ENCODE results near the gene MAOA. TPM values are rescaled to one million over a fixed set of nuclear protein-coding genes. Genes with fewer than 3 reads are reported as not detected.

The MAOA gene
- polyA plus RNA-seq, 2 of the 4 experiments (the other 2 are of a cell fraction) = 0.34 to 5.6 TPM

GRCh38 chrX:43741843-43742573, 85.9 kb downstream of the MAOA start:
- Histone ChIP-seq H3K4me1 (no peaks in the 10 kb centered on the region), H3K4me2 (no peak overlapping the region), H3K27ac (no peak overlapping the region), H3K9me3 (no peaks in the 10 kb centered on the region), H3K4me3 (no peak overlapping the region)
- ATAC-seq = no peak
- TF ChIP-seq FOXS1 (CRISPR knock-in tag; IDR thresholded peaks at IDR 0.05) (no peak), NR3C1 (IDR thresholded peaks at IDR 0.05) (no peak), MAFK (IDR thresholded peaks at IDR 0.05; ENCODE audit: partially characterized antibody) (no peak), MAZ (IDR thresholded peaks at IDR 0.05; ENCODE audit: borderline replicate concordance, low read depth, low read length) (no peak), REST (IDR thresholded peaks at IDR 0.05) (no peak)
- 40% methylated on average over 7 of the region's 7 CpGs for WGBS (ENCODE audit: missing lambda C conversion rate)
- POLR2A ChIA-PET = no interaction called here
- FAIRE-seq = no peak
- CTCF ChIA-PET = interaction anchor here (0.7 to 1.4 kb wide), 3 partner anchors 8 to 31 kb away, joined by 3 to 4 read pairs (median 4); no protein-coding TSS in a partner anchor
- DNase-seq (ENCODE audit: low read depth in 1 of 2, low spot score in 1 of 2) = no peak

GRCh38 chrX:43743100-43743822, 87.2 kb downstream of the MAOA start:
- CTCF ChIA-PET = interaction anchor here (0.6 to 0.9 kb wide), 2 partner anchors 186 to 769 kb away, joined by 3 read pairs; no protein-coding TSS in a partner anchor
- Histone ChIP-seq H3K4me2 (no peak overlapping the region), H3K4me3 (no peak overlapping the region), H3K27ac (no peak overlapping the region), H3K9me3 (no peaks in the 10 kb centered on the region), H3K4me1 (no peaks in the 10 kb centered on the region)
- FAIRE-seq (peak; percentile 32), ATAC-seq (no peak), DNase-seq (ENCODE audit: low read depth in 1 of 2, low spot score in 1 of 2) (no peak)
- POLR2A ChIA-PET = no interaction called here
- TF ChIP-seq FOXS1 (CRISPR knock-in tag; IDR thresholded peaks at IDR 0.05) = no peak
- no peak for TF ChIP-seq NPAS2 (CRISPR knock-in tag; IDR thresholded peaks at IDR 0.05; ENCODE audit: borderline replicate concordance)
- TF ChIP-seq CHD2 (IDR thresholded peaks at IDR 0.05; ENCODE audit: low read length, partially characterized antibody) = no peak
- no peak for TF ChIP-seq MYC (IDR thresholded peaks at IDR 0.05; ENCODE audit: borderline replicate concordance, low read length)
- no peak for TF ChIP-seq POLR2AphosphoS2 (conservative IDR thresholded peaks at IDR 0.05; ENCODE audit: low read length)
- no peak for TF ChIP-seq KDM1A (IDR thresholded peaks at IDR 0.05; ENCODE audit: low read depth)
- no peak for TF ChIP-seq CBX2 (IDR thresholded peaks at IDR 0.05; ENCODE audit: borderline replicate concordance, low read depth)
- no peak for TF ChIP-seq MAZ (IDR thresholded peaks at IDR 0.05; ENCODE audit: borderline replicate concordance, low read depth, low read length)
- no peak for TF ChIP-seq EP300 (IDR thresholded peaks at IDR 0.05)
- TF ChIP-seq PHF8 (IDR thresholded peaks at IDR 0.05; ENCODE audit: borderline replicate concordance, low read depth) = no peak
- no peak for TF ChIP-seq HOXA7 (CRISPR knock-in tag; IDR thresholded peaks at IDR 0.05)
- TF ChIP-seq RNF2 (IDR thresholded peaks at IDR 0.05; ENCODE audit: borderline replicate concordance, low read depth) = no peak
- no peak for TF ChIP-seq FOSB (CRISPR knock-in tag; IDR thresholded peaks at IDR 0.05)
- no peak for TF ChIP-seq TFCP2L1 (CRISPR knock-in tag; IDR thresholded peaks at IDR 0.05)
- no peak for TF ChIP-seq ZSCAN20 (CRISPR knock-in tag; IDR thresholded peaks at IDR 0.05)
- no peak for TF ChIP-seq CEBPB (IDR thresholded peaks at IDR 0.05)
- no peak for TF ChIP-seq HMGXB4 (CRISPR knock-in tag; IDR thresholded peaks at IDR 0.05; ENCODE audit: borderline replicate concordance)
- no peak for TF ChIP-seq USF2 (IDR thresholded peaks at IDR 0.05)
- no peak for TF ChIP-seq HDAC2 (IDR thresholded peaks at IDR 0.05)
- 62% methylated on average over 5 of the region's 5 CpGs for WGBS (ENCODE audit: missing lambda C conversion rate)

All from A549 (cell line).